HCT116 (cell line): Measurements from ENCODE around the gene FAM135A.

ENCODE experiments used
- CEBPB ChIP-seq: IDR thresholded peaks from 2 replicates; pipeline ENCODE4 v1.6.1; 2012; ENCODE audit warnings: low read depth
- EZH2phosphoT487 ChIP-seq: fragments of 200-600 bp; IDR thresholded peaks from 2 replicates; pipeline ENCODE4 v1.6.1; 2018; ENCODE audit warnings: antibody characterized with exemption, borderline replicate concordance
- JUND ChIP-seq: IDR thresholded peaks from 2 replicates; pipeline ENCODE4 v1.6.1; 2012
- MAX ChIP-seq: IDR thresholded peaks from 2 replicates; pipeline ENCODE4 v1.6.1; 2012
- POLR2A ChIP-seq: IDR thresholded peaks from 2 replicates; pipeline ENCODE4 v1.7.0; 2011; ENCODE audit warnings: borderline replicate concordance; ENCODE audit not compliant: insufficient read depth, insufficient read length; ENCODE audit errors: extremely low read depth
- POLR2AphosphoS5 ChIP-seq: IDR thresholded peaks from 2 replicates; pipeline ENCODE4 v1.6.1; 2011; ENCODE audit warnings: mild to moderate bottlenecking, low read depth, low read length, moderate library complexity
- RAD21 ChIP-seq: IDR thresholded peaks from 2 replicates; pipeline ENCODE4 v1.6.1; 2012; ENCODE audit warnings: low read depth, mild to moderate bottlenecking
- REST ChIP-seq: IDR thresholded peaks from 2 replicates; pipeline ENCODE4 v1.6.1; 2012; ENCODE audit warnings: low read depth
- SP1 ChIP-seq: IDR thresholded peaks from 2 replicates; pipeline ENCODE4 v1.6.1; 2012; ENCODE audit warnings: low read depth
- ZNF274 ChIP-seq: fragments of 200-500 bp; sonication (Bioruptor generic); IDR thresholded peaks from 2 replicates; pipeline ENCODE4 v1.6.1; 2014; ENCODE audit warnings: mild to moderate bottlenecking, low read depth, low read length, inconsistent platforms
- TF ChIP-seq, protein P1 (sequence below), 3 experiments: fragments of 200-600 bp in 1 of 3; sonication (generic) in 1 of 3; IDR thresholded peaks in 2 of 3; conservative IDR thresholded peaks in 1 of 3; 2 replicates each; pipeline ENCODE4 v1.5.1; 2012 to 2017; ENCODE audit warnings: low read depth in 2 of 3, low read length in 2 of 3, antibody characterized with exemption in 1 of 3, borderline replicate concordance in 1 of 3, control low read depth in 1 of 3, mild to moderate bottlenecking in 1 of 3, mixed read lengths in 1 of 3, mixed run types in 1 of 3, moderate library complexity in 1 of 3; ENCODE audit not compliant: insufficient read depth in 1 of 3

DNA sequence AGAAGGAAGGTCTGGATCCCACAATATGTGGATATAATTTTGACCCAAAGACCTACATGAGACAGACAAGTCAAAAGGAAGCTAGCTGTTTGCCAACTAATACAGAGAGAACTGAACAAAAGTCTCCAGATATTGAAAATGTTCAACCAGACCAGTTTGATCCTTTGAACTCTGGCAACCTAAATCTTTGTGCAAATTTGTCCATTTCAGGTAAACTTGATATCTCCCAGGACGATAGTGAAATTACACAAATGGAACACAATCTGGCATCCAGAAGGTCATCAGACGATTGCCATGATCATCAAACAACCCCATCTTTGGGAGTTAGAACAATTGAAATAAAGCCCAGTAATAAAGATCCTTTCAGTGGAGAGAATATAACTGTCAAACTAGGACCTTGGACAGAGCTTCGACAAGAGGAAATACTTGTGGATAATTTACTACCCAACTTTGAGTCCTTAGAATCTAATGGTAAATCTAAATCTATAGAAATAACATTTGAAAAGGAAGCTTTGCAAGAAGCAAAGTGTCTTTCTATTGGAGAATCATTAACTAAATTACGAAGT is 111.5 kb downstream of the FAM135A start:
- TF ChIP-seq, protein P1, sequence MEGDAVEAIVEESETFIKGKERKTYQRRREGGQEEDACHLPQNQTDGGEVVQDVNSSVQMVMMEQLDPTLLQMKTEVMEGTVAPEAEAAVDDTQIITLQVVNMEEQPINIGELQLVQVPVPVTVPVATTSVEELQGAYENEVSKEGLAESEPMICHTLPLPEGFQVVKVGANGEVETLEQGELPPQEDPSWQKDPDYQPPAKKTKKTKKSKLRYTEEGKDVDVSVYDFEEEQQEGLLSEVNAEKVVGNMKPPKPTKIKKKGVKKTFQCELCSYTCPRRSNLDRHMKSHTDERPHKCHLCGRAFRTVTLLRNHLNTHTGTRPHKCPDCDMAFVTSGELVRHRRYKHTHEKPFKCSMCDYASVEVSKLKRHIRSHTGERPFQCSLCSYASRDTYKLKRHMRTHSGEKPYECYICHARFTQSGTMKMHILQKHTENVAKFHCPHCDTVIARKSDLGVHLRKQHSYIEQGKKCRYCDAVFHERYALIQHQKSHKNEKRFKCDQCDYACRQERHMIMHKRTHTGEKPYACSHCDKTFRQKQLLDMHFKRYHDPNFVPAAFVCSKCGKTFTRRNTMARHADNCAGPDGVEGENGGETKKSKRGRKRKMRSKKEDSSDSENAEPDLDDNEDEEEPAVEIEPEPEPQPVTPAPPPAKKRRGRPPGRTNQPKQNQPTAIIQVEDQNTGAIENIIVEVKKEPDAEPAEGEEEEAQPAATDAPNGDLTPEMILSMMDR (IDR thresholded peaks at IDR 0.05 in 2 of 3, conservative IDR thresholded peaks at IDR 0.05 in 1 of 3; ENCODE audit: borderline replicate concordance in 1 of 3, insufficient read depth in 1 of 3, low read depth in 2 of 3, low read length in 2 of 3): no peak
- no peak for TF ChIP-seq POLR2A
- TF ChIP-seq RAD21: no peak
- no peak for TF ChIP-seq ZNF274
- no peak for TF ChIP-seq EZH2phosphoT487
- no peak for TF ChIP-seq POLR2AphosphoS5
- peak; percentile 35 for TF ChIP-seq REST
- TF ChIP-seq JUND: no peak
- no peak for TF ChIP-seq CEBPB
- no peak for TF ChIP-seq MAX
- TF ChIP-seq SP1: no peak
